HG02798 (cell line): Measurements from ENCODE around the gene CFAP410.
"Not testable (repeated sequence)": the region's sequence is repeated elsewhere in the genome, so short reads cannot be mapped to it uniquely, and the experiment has no call there.

Source experiments
- ATAC-seq: cut with Tn5 transposase; IDR thresholded peaks from one replicate; pipeline ENCODE4 v1.9.1; 2021; ENCODE audit warnings: mild to moderate bottlenecking; ENCODE audit not compliant: unreplicated experiment, poor library complexity

CFAP410 gene

DNA sequence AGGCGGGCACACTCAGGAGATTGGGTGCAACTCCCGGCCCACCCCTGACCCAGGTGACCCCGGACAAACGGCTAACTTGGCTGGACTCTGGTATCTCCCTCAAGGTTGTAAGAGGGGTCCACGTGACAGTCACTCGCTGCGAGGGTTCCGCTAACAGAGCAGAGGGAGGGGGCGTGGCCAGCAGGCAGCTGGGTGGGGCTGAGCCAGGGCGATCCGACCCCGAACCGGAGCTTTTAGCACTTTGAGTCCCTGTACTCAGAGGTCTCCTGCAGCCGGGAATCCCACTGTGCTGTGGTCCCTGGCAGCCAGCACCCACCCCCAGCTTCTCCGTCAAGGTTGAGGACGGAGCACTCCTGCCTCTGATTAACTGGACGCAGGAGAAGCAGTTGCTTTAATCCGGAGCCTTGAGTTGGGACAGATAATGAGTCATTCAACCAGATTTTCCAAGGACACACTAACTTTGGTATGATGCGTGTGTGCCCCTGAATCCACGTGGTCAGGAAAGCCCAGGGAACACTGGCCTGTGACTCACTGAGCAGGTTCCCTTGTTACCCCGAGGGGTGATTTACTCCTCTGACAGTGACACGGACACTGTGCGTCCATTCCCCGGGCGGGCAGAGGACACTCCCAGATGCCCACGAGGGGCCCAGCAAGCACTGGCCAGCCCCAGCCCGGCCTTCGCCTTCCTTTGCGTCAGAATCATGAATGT lies 31.0 kb upstream of the CFAP410 start:
- no peak for ATAC-seq

DNA sequence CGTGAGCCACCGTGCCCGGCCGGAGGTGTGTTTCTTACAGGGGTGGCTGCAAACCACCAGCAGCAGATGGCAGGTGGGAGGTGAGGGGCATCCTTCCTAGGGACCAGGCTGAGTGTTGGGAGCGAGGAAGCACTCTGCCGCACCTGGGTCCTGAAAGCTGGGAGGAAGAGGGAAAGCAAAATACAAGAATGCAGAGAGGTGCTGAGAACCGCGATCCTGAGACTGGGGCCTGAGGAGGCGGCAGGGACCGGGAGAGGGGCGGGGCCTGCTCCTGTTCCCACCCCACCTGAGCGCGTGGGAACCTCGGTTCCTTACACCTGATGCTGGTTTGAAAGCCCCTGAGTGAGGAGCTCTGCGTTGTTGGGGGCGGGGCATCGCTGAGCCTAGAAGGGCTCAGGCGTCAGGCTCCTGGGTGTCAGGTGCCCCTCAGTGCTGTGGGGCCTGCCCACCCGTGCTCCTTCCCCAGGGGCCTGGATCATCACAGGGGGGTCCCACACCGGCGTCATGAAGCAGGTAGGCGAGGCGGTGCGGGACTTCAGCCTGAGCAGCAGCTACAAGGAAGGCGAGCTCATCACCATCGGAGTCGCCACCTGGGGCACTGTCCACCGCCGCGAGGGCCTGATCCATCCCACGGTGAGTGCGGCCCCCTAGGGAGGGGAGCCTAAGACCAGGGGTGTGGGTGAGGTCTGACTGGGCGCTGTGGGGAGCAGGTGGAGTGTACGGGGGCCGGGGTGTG lies 29.7 kb upstream of the CFAP410 start:
- no peak for ATAC-seq

DNA sequence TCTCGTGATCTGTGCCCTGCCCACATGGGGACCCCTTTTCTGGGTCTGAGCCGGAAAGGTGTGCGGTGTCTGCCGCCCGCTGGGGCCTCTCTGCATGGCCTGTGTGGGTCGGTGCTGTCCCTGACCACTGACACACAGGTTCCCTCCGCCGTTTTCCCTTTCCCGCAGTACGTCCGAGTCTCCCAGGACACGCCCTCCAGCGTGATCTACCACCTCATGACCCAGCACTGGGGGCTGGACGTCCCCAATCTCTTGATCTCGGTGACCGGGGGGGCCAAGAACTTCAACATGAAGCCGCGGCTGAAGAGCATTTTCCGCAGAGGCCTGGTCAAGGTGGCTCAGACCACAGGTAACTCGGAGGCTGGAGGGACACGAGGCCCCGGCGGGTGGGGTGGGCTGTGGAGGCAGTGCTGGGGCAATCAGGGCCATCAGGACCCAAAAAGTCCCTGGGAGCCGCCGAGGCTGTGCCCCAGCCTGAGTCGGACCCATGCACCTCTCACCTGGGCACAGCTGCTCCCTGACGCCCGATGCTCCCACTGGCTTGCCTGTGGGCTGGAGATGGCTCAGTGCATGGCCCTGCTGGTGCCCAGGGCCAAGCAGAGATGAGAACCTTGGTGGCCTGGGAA lies 27.5 kb upstream of the CFAP410 start:
- ATAC-seq, result no peak

DNA sequence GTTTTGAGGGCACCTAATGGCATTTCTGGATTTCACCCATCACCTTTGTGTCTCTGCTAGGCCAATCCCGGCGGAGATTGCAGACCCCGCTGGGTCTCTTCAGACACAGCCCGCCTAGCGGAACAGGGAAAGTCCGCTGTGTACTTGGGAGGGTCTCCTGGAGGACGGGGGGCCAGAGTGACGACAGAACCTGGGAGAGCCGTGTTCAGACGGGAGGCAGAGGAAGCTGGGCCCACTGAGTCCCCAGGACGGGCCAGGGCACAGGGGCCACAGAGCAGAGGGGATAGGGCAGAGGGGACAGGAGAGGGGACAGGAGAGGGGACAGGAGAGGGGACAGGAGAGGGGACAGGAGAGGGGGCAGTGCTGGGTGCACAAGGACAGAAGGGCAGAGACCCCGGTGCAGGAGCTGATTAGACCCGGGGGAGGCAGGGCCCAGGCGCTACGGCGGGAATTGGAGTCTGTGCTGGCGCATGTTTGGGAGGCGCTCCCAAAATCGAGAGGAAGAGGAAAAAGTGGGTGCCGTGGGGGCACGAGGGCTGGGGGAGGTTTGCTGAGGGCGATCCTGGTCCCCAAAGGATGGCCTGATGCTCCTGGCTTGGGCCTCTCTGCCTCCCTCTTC lies 26.9 kb upstream of the CFAP410 start:
- no peak for ATAC-seq

DNA sequence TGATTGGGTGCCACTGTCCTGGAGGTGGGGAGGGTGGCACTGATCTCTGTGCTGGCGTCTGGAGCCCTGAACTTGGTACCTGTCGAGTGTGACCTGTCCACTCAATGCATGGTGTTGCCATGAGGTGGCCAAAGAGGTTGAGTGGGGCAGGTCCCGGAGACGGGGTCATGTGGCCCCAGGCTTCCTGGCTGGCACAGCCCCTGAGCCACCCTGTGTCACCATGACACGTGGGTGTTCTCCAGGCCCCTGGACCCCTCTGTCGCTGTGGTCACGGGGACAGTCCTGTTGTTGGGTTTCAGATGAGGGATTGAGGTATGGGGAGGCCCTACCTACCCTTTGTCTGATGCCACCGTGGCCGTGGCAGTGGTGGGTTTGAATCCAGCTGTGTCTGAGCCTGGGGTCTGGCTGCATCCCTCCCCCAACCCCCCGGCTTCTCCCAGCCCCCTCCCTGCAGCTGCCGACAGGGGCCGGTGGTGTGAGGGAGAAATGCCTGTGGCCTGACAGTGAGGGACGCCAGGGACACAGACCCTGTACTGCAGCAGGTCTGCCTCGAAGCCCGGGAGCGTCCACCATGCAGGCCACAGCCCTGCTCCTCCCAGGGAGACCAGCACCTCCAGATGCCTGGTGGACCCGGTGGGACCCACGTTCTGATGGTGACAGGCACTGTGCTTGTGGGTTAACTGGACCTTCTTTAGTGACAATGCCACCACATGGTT lies 26.2 kb upstream of the CFAP410 start:
- no peak for ATAC-seq

DNA sequence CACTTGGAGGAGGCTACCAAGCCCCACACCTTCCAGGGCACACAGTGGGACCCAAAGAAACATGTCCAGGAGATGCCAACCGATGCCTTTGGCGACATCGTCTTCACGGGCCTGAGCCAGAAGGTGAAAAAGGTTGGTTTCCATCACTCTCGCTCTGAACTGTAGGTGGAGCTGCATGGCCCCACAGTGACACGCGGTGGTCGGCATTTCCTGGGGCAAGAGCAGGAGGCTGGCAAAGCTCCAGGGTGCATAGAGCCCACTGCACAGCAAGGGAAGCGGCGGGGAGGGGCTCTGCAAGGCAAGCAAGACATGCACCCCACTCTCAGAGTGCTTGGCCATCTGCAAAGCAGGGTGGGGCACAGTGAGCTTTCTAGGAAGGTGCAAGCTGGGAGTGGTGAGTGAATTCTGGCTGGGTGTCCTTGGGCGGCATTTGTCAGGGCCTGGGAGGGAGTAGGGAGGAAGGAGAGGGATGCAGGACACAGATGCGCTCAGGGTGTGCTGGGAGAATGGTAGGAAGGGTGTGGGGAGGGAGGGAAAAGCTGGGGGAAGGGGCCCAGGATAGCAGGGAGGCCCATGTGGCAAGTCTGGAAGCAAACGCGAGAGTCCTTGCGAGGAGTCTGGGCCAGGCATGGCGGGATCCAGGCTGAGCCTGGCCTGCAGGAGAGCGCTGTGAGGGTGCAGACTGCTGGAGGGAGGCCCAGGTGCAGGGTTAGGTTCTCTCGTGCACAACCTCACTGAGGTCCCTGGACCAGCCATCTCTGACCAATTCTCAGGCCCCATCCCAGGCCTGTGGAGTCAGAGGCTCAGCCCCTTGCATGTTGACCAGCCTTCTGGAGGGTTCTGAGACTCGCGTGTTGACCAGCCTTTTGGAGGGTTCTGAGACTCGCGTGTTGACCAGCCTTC lies 25.2 kb upstream of the CFAP410 start:
- ATAC-seq, result no peak

DNA sequence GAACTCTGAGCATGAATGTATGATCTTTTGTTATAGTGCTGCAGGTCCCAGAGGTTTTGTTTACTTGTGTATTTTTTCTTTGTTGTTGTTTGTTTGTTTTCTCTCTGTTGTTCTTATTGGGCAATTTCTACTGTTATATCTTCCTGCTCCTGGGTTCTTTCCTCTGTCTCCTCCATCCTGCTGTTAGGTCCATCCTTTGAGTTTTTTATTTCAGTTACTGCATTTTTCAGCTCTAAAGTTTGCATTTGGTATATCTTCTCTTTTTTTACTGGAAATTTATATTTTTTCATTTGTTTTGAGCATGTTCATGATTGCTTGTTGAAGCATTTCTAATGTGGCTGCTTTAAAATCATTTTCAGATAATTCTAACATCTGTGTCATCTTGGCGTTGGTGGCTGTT lies 24.1 kb upstream of the CFAP410 start:
- ATAC-seq, result no peak

DNA sequence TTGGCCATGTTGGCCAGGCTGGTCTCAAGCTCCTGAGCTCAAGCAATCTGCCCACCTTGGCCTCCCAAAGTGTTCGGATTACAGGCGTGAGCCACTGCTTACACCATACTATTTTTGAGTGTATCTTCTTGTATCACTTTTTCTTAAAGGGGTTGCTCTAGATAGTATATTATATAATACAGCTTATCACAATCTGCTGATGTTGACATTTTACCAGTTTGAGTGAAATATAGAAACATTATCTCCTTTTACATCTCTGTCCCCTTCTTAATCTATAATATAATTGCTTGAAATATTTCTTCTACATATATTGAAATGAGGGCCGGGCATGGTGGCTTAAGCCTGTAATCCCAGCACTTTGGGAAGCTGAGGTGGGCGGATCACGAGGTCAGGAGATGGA lies 22.7 kb upstream of the CFAP410 start:
- not testable (repeated sequence) for ATAC-seq

DNA sequence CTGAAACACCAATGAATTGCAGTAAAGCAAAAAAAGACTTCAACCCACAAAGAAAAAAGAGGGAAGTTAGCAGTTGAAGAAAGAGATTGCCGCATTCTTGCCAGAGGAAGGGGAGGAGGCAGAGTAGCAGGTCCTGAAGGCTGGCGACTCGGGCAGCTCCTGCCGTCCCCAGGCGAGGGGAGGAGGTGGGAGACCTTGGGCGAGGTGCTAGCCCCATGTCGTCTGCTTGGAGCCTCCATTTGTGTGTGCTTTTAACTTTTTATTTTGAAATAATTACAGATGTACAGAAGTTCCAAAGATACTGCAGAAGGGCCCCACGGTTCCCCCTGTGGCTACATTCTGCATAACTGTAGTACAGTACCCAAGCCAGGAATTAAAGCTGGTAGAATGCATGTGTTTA lies 21.0 kb upstream of the CFAP410 start:
- ATAC-seq, result no peak

DNA sequence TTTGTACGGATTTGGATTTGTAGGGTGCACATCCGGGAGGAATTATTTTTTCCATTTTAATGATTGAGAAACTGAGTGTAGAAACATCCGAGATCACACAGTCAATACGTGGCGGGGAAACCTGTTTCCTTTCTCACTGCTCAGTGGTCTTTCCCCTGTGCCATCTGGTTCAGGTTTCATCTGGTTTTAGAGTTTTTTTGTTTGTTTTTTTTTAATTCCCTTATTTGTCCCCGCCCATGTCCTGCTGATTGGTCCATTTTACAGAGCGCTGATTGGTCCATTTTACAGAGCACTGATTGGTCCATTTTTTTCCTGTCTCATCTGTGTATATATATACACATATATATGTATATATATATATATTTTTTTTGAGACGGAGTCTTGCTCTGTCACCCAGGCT lies 20.2 kb upstream of the CFAP410 start:
- no peak for ATAC-seq

DNA sequence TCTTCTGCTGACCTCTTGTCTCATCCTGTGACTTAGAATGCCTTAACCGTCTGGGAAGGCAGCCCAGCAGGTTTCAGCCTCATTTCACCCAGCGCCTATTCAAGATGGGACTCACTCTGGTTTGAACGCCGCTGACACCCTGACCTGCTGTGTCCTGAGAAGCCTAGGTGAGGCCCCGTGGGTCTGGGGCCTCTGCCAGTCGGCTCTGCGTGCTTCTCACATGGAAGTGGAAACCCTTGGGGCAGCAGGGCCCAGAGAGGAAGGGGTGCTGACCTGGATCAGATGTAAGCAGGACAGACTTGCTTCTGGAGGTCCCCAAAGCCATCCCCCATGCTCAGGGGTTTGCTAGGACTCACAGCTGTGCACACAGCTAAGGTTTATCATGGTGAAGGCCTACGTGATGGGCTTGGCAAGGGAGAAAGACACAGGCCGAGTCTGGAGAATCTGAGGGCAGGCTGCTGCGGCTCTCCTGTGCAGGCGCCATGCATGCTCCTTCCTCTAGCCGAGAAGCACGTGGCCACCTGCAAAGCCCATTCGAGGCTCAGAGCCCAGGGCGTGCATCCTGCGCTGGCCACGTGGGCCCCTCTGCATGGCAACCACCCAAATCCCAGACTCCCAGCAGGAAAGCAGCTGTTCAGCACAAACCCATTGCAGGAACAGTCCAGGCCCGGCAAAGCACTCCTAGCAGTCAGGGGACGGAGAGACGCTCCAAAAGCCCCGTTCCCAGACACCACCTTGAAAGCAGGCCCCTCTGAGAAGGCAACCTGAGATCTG lies 18.1 kb upstream of the CFAP410 start:
- no peak for ATAC-seq

DNA sequence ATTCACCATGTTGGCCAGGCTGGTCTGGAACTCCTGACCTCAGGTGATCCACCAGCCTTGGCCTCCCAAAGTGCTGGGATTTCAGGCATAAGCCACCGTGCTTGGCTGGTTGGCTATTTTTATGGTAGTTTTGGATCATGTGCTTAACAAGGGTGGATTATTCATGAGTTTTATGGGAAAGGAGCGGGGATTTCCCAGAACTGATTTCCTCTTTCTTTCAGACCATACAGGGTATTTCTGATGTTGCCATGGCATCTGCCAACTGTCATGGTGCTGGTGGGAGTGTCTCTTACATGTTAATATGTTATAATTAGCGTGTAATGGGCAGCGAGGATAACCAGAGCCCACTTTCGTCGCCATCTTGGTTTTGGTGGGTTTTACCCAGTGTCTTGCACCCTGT lies 17.4 kb upstream of the CFAP410 start:
- no peak for ATAC-seq

DNA sequence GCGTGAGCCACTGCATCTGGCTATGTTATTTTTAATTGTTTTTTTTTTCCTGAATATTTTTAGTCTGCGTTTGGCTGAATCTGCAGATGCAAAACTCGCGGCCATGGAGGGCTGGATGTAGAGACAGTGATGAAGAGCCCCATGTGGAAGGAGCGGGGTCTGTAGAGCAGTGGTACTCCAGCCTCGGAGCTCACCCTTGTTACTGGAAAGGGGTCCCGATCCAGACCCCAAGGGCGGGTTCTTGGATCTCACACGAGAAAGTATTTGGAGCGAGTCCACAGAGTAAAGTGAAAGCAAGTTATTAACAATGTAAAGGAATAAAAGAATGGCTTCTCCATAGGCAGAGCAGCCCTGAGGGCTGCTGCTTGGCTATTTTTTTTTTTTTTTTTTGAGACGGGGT lies 17.0 kb upstream of the CFAP410 start:
- ATAC-seq, result no peak

DNA sequence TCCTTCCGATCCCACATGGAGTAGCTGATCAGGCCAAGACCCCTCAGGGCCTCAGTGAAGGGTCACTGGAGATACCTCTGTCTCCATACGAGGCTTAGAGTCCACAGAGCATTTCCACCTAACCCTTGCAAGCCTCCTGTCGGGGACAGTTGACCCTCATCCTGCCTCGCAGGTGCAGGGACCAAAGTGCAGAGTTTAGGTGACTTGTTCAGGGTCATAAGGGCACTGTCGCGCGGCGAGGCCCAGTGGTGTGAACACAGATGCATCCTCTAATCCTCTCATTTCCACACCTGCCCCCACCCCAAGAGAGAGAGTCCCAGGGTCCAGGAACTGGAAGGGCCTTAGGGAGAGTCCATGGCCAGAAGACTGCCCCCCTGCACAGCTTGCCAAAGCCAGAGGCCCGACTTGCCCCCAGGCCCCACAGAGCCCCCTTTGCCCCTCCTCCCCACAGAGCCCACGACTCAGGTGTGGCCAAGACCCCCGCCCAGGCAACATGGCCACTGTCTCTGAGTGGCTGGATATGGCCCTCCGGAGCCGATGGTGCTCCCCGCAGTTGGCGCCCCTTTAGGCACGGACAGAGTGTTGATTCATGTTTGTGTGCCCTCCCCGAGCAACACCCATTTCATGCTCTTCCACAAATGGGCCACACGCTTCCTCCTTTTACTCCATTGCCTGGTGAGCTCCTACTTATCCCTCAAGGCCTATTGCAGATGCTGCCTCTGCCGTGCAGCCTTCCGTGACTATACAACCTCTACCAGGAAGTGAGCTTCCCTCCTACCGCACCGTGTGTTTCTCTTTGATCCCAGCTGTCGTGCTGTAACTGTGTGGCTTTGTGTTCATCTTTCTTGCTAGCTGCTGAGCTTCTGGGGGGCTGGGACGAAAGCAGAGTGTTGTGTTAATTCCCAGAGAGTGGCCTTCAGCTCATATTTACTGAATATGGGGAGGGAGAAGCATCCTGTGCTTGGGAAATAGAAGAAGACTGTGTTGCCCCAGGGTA lies 15.9 kb upstream of the CFAP410 start:
- ATAC-seq, result no peak

DNA sequence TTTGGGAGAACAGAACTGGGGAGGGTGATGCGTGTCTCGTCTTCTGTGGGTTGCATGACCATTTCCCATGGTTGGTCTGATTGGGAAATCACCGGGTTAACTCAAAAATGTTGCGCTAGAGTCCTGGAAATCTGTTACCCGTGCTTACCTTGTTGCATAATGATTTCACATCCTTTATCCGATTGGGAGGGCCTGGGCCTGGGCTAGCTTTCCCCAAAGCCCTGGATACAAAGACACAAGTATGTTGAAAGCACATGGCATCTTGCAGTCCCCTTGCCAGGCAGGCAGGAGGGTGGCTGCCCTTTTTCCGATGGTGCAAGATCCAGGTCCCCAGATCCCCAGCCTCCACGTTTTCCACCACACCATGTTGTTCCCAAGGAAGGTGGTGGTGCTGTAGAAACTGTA lies 14.8 kb upstream of the CFAP410 start:
- no peak for ATAC-seq

DNA sequence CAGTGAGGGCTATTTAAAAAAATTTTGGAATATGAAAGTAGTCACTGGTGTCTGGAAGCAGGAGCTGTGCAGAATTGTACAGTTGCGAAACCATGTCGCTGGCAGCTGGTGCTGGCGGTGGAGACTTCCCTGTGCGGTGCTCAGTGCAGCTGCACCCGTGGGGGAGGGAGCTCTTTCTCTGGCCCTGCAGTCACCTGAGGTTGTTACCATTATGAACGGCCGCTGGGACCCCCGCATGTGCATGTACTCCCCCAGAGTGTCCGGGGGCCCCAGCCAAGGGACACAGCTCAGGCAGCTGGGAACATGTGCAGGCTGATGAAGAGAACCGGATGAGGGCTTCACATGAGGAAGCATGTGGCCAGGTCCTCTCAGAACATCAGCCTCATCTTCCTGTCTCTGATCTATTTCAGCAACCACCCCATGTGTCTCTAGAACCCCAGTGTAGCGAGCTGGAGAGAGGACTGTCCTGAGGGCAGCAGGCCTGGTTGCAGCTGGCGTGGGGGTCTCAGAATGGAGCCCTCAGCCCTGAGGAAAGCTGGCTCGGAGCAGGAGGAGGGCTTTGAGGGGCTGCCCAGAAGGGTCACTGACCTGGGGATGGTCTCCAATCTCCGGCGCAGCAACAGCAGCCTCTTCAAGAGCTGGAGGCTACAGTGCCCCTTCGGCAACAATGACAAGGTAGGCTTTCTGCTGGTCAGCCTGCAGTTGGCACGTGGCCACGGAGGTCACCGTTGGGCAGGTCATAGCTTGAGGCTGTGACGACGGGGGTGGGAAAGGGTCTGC lies 14.2 kb upstream of the CFAP410 start, which contains the start of gene TRPM2:
Gene TRPM2, plus strand, starts transcription at position 431 of the 780 bp plus-strand sequence. Its CDS starts 80 bp downstream, at position 511.
- ATAC-seq, result no peak
